ENCODE data around the gene SLITRK4. TPM values are rescaled to one million over a fixed set of nuclear protein-coding genes. Genes with fewer than 3 reads are reported as not detected.

The SLITRK4 gene
- 1 to 10 TPM in 1 of 4 donors, under 1 TPM in 3; 0.42 to 1.9 (median 0.51) TPM for total RNA-seq

GRCh38 chrX:143635915-143636314, at the start of gene SLITRK4:
TSS of gene SLITRK4 (minus strand) at chrX:143636101. CDS start at chrX:143631108, 4,993 bp downstream.
- Histone ChIP-seq H3K36me3 (no peaks in the 10 kb centered on the region), H3K27me3 (peaks cover 0 to 40% (median 9%) of the 10 kb centered on the region in 4 donors), H3K9me3 (no peaks in the 10 kb centered on the region), H3K27ac (replicated peaks in 1 of 4) (no peak within 1 kb of the TSS), H3K4me1 (peaks cover 0 to 25% (median 21%) of the 10 kb centered on the region in 4 donors), H3K4me3 (peak within 1 kb of the TSS; percentile 43 to 56 (median 46))
- TF ChIP-seq POLR2A (IDR thresholded peaks at IDR 0.05; ENCODE audit: low read depth) (no peak), POLR2AphosphoS5 (IDR thresholded peaks at IDR 0.05) (no peak), CTCF (IDR thresholded peaks at IDR 0.05) (no peak), EP300 (IDR thresholded peaks at IDR 0.05) (no peak)
- 39% methylated on average over 10 of the region's 10 CpGs for WGBS
- intact Hi-C loops (cut with DNase I), result no loop called here
- DNase-seq (ENCODE audit: extremely low spot score), result no peak

- intact Hi-C loops (cut with DNase I), result no loop called here
- H3K36me3 ChIP-seq, result no peaks in the 10 kb centered on the region
- H3K4me3 ChIP-seq, result no peak overlapping the region
- H3K4me1 ChIP-seq, result no peaks in the 10 kb centered on the region
- no peak for DNase-seq (ENCODE audit: extremely low spot score)
- H3K9me3 ChIP-seq, result no peaks in the 10 kb centered on the region
- H3K27me3 ChIP-seq, result no peaks in the 10 kb centered on the region
- no peak overlapping the region for H3K27ac ChIP-seq (replicated peaks in 1 of 4)
- 61% methylated on average over 3 of the region's 3 CpGs for WGBS
- no peak for TF ChIP-seq POLR2AphosphoS5 (IDR thresholded peaks at IDR 0.05)
- TF ChIP-seq POLR2A (IDR thresholded peaks at IDR 0.05; ENCODE audit: low read depth), result no peak
- no peak for TF ChIP-seq CTCF (IDR thresholded peaks at IDR 0.05)
- no peak for TF ChIP-seq EP300 (IDR thresholded peaks at IDR 0.05)
These were observed 47.6 kb upstream of the SLITRK4 start for GRCh38 chrX:143683486-143683885.

- TF ChIP-seq POLR2A (IDR thresholded peaks at IDR 0.05; ENCODE audit: low read depth) (no peak), EP300 (IDR thresholded peaks at IDR 0.05) (no peak), POLR2AphosphoS5 (IDR thresholded peaks at IDR 0.05) (no peak), CTCF (IDR thresholded peaks at IDR 0.05) (no peak)
- no peak for DNase-seq (ENCODE audit: extremely low spot score)
- WGBS, result 49% methylated on average over 4 of the region's 4 CpGs
- intact Hi-C loops (cut with DNase I), result no loop called here
- Histone ChIP-seq H3K27ac (replicated peaks in 1 of 4) (no peak overlapping the region), H3K4me3 (no peak overlapping the region), H3K27me3 (no peaks in the 10 kb centered on the region), H3K9me3 (no peaks in the 10 kb centered on the region), H3K4me1 (no peaks in the 10 kb centered on the region), H3K36me3 (no peaks in the 10 kb centered on the region)
These were observed 39.0 kb upstream of the SLITRK4 start for GRCh38 chrX:143674926-143675325.

GRCh38 chrX:143669395-143669794, 33.5 kb upstream of the SLITRK4 start:
- 16% methylated on average over 5 of the region's 5 CpGs for WGBS

More at GRCh38 chrX:143669395-143669794, 33.5 kb upstream of the SLITRK4 start:
- Histone ChIP-seq H3K36me3 (no peaks in the 10 kb centered on the region), H3K9me3 (no peaks in the 10 kb centered on the region), H3K4me1 (no peaks in the 10 kb centered on the region), H3K27me3 (no peaks in the 10 kb centered on the region), H3K4me3 (no peak overlapping the region), H3K27ac (replicated peaks in 1 of 4) (no peak overlapping the region)
- no peak for DNase-seq (ENCODE audit: extremely low spot score)
- intact Hi-C loops (cut with DNase I), result no loop called here
- TF ChIP-seq POLR2A (IDR thresholded peaks at IDR 0.05; ENCODE audit: low read depth) (no peak), CTCF (IDR thresholded peaks at IDR 0.05) (no peak), POLR2AphosphoS5 (IDR thresholded peaks at IDR 0.05) (no peak), EP300 (IDR thresholded peaks at IDR 0.05) (no peak)

Measured in esophagus muscularis mucosa (tissue), 4 donors.